HG02642 (cell line): ENCODE results near the gene EYS.
"Not testable (repeated sequence)": the region's sequence is repeated elsewhere in the genome, so short reads cannot be mapped to it uniquely, and the experiment has no call there.

Experiments
- ATAC-seq: cut with Tn5 transposase; IDR thresholded peaks from one replicate; pipeline ENCODE4 v1.9.1; 2021; ENCODE audit warnings: mild to moderate bottlenecking; ENCODE audit not compliant: unreplicated experiment, poor library complexity

Gene EYS

GRCh38 chr6:65637289-65638046 lies 69.6 kb downstream of the EYS start:
- no peak for ATAC-seq

GRCh38 chr6:65633501-65633900 lies 73.5 kb downstream of the EYS start:
- ATAC-seq: no peak

- ATAC-seq: no peak
Measured at GRCh38 chr6:65631711-65632110, 75.3 kb downstream of the EYS start.

- not testable (repeated sequence) for ATAC-seq
Measured at GRCh38 chr6:65627434-65627999, 79.5 kb downstream of the EYS start.

GRCh38 chr6:65627015-65627414 lies 80.0 kb downstream of the EYS start:
- no peak for ATAC-seq

GRCh38 chr6:65623566-65623965 lies 83.5 kb downstream of the EYS start:
- ATAC-seq: no peak

- no peak for ATAC-seq
Measured at GRCh38 chr6:65610746-65611145, 96.3 kb downstream of the EYS start.

GRCh38 chr6:65595540-65595939 lies 111.5 kb downstream of the EYS start:
- no peak for ATAC-seq

- no peak for ATAC-seq
Measured at GRCh38 chr6:65570340-65570739, 136.7 kb downstream of the EYS start.

- no peak for ATAC-seq
Measured at GRCh38 chr6:65569505-65569904, 137.5 kb downstream of the EYS start.

- ATAC-seq: not testable (repeated sequence)
Measured at GRCh38 chr6:65569056-65569455, 138.0 kb downstream of the EYS start.

GRCh38 chr6:65566117-65566516 lies 140.9 kb downstream of the EYS start:
- ATAC-seq: no peak

- no peak for ATAC-seq
Measured at GRCh38 chr6:65558071-65558470, 149.0 kb downstream of the EYS start.

- ATAC-seq: no peak
Measured at GRCh38 chr6:65557224-65557623, 149.8 kb downstream of the EYS start.

- no peak for ATAC-seq
Measured at GRCh38 chr6:65546894-65547293, 160.1 kb downstream of the EYS start.

GRCh38 chr6:65545920-65546319 lies 161.1 kb downstream of the EYS start:
- ATAC-seq: no peak

- ATAC-seq: no peak
Measured at GRCh38 chr6:65538644-65539043, 168.4 kb downstream of the EYS start.

- no peak for ATAC-seq
Measured at GRCh38 chr6:65537600-65537999, 169.4 kb downstream of the EYS start.

GRCh38 chr6:65531533-65531932 lies 175.5 kb downstream of the EYS start:
- ATAC-seq: no peak

- ATAC-seq: no peak
Measured at GRCh38 chr6:65524232-65524631, 182.8 kb downstream of the EYS start.

GRCh38 chr6:65505736-65506135 lies 201.3 kb downstream of the EYS start:
- no peak for ATAC-seq

- ATAC-seq: no peak
Measured at GRCh38 chr6:65501045-65501444, 206.0 kb downstream of the EYS start.
